ENCODE data around the gene HOXA11.

HOXA11 gene

GRCh38 chr7:27158436-27159265, 26.4 kb downstream of the HOXA11 start:
- no peak for DNase-seq (ENCODE audit: low read depth)

- no peak for DNase-seq (ENCODE audit: low read depth)
These were observed 27.2 kb downstream of the HOXA11 start for GRCh38 chr7:27157702-27158431.

GRCh38 chr7:27156916-27157701, 27.9 kb downstream of the HOXA11 start:
- DNase-seq (ENCODE audit: low read depth), result no peak

GRCh38 chr7:27156508-27156898, 28.5 kb downstream of the HOXA11 start, which contains the start of gene HOXA7:
Gene HOXA7, minus strand, starts transcription at chr7:27156675. Its CDS starts 130 bp downstream, at chr7:27156545.
- no peak for DNase-seq (ENCODE audit: low read depth)

- no peak for DNase-seq (ENCODE audit: low read depth)
These were observed 29.1 kb downstream of the HOXA11 start for GRCh38 chr7:27155816-27156507.

GRCh38 chr7:27154901-27155815, 29.9 kb downstream of the HOXA11 start:
- DNase-seq (ENCODE audit: low read depth), result peak; percentile 53

- DNase-seq (ENCODE audit: low read depth), result no peak
These were observed 30.7 kb downstream of the HOXA11 start for GRCh38 chr7:27154369-27154768.

- DNase-seq (ENCODE audit: low read depth), result no peak
These were observed 31.5 kb downstream of the HOXA11 start for GRCh38 chr7:27153526-27153925.

GRCh38 chr7:27152816-27153442, 32.1 kb downstream of the HOXA11 start:
- no peak for DNase-seq (ENCODE audit: low read depth)

- DNase-seq (ENCODE audit: low read depth), result no peak
These were observed 32.9 kb downstream of the HOXA11 start, which contains the start of gene HOXA3 for GRCh38 chr7:27151931-27152815. Gene HOXA3, minus strand, starts transcription at chr7:27152583. Its CDS starts 41,943 bp downstream, at chr7:27110640.

- DNase-seq (ENCODE audit: low read depth), result no peak
These were observed 33.6 kb downstream of the HOXA11 start for GRCh38 chr7:27151341-27151930.

GRCh38 chr7:27150568-27151340, 34.3 kb downstream of the HOXA11 start:
- DNase-seq (ENCODE audit: low read depth), result peak; percentile 32

- DNase-seq (ENCODE audit: low read depth), result no peak
These were observed 35.0 kb downstream of the HOXA11 start for GRCh38 chr7:27149842-27150567.

- no peak for DNase-seq (ENCODE audit: low read depth)
These were observed 36.0 kb downstream of the HOXA11 start for GRCh38 chr7:27148756-27149641.

- DNase-seq (ENCODE audit: low read depth), result no peak
These were observed 36.8 kb downstream of the HOXA11 start for GRCh38 chr7:27148031-27148755.

All from stimulated activated CD4-positive, alpha-beta T cell treated with anti-CD3 and anti-CD28 coated beads, Interleukin-2, amount 100 ng/mL, for 4 hours (primary cell).